ENCODE data around the gene PTEN.
A peak's percentile ranks its signal among the peaks of the same experiment; 100 is the strongest.

DNA sequence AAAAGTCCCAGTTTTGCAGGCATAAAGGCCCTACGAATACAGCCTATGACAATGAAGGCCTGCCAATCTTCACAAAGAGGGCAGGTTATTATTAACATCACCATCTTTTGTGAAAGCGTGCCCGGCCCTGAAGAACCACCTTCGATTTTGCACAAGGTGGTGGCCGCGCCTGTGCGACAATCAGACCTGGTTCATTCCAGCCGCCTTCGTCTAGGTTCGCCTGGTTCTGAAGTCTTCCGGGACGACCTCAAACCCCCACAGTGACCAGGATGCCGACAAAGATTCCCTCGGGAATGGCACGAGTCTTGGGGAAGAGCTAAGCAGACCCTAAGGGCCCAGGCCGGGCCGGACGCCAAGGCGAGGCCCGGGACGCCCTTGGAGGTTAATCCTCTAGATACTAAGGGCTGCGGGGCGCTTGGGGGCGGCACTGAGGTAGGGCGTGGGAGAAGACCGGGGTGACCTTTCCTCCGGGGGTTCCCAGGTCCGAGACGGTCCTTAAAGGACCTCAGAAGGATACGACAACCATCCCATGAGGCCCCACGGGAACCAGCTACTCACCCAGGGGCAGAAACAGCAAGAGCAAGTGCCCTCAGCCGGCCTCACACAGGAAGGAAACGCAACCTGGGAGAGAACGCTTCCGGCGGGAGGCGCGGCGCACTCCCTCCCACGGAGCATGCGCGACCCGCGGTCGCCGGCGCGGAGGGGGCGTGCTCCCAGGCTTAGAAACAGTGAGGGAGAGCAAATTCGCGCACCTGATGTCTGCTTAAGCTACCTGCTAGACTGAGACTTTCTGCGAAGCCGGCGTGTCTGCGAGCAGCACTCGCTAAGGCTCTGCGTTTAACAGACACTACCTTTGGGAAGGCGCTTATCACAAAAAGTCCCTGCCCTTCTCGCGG, 45.6 kb upstream of the PTEN start, which contains the start of gene ATAD1:
- TF ChIP-seq RAD21 (IDR thresholded peaks at IDR 0.05; ENCODE audit: low read depth) (no peak), NFIC (IDR thresholded peaks at IDR 0.05) (peak; percentile 40; the same call in 1 of the 2 replicates), TAF1 (IDR thresholded peaks at IDR 0.05; ENCODE audit: low read depth) (peak; percentile 92), TEAD4 (IDR thresholded peaks at IDR 0.05) (0 out of 2 replicates have a peak, but pooled peaks have one; percentile 2), YY1 (IDR thresholded peaks at IDR 0.05; ENCODE audit: low read depth) (no peak), CREB1 (IDR thresholded peaks at IDR 0.05; ENCODE audit: low read depth) (no peak), FOXM1 (IDR thresholded peaks at IDR 0.05; ENCODE audit: borderline replicate concordance, low read depth) (no peak), EP300 (IDR thresholded peaks at IDR 0.05; ENCODE audit: borderline replicate concordance) (no peak), ZBTB7A (IDR thresholded peaks at IDR 0.05; ENCODE audit: low read depth) (no peak)
- TF ChIP-seq, protein P1, sequence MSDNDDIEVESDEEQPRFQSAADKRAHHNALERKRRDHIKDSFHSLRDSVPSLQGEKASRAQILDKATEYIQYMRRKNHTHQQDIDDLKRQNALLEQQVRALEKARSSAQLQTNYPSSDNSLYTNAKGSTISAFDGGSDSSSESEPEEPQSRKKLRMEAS (IDR thresholded peaks at IDR 0.05), result peak; percentile 71
- TF ChIP-seq, protein P2, sequence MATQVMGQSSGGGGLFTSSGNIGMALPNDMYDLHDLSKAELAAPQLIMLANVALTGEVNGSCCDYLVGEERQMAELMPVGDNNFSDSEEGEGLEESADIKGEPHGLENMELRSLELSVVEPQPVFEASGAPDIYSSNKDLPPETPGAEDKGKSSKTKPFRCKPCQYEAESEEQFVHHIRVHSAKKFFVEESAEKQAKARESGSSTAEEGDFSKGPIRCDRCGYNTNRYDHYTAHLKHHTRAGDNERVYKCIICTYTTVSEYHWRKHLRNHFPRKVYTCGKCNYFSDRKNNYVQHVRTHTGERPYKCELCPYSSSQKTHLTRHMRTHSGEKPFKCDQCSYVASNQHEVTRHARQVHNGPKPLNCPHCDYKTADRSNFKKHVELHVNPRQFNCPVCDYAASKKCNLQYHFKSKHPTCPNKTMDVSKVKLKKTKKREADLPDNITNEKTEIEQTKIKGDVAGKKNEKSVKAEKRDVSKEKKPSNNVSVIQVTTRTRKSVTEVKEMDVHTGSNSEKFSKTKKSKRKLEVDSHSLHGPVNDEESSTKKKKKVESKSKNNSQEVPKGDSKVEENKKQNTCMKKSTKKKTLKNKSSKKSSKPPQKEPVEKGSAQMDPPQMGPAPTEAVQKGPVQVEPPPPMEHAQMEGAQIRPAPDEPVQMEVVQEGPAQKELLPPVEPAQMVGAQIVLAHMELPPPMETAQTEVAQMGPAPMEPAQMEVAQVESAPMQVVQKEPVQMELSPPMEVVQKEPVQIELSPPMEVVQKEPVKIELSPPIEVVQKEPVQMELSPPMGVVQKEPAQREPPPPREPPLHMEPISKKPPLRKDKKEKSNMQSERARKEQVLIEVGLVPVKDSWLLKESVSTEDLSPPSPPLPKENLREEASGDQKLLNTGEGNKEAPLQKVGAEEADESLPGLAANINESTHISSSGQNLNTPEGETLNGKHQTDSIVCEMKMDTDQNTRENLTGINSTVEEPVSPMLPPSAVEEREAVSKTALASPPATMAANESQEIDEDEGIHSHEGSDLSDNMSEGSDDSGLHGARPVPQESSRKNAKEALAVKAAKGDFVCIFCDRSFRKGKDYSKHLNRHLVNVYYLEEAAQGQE (IDR thresholded peaks at IDR 0.05; ENCODE audit: low read depth), result no peak
